ENCODE results near the gene EMC9. TPM values are rescaled to one million over a fixed set of nuclear protein-coding genes. Genes with fewer than 3 reads are reported as not detected.

The EMC9 gene
- total RNA-seq, 1 experiment from 2014 or later = 42.0 TPM

DNA sequence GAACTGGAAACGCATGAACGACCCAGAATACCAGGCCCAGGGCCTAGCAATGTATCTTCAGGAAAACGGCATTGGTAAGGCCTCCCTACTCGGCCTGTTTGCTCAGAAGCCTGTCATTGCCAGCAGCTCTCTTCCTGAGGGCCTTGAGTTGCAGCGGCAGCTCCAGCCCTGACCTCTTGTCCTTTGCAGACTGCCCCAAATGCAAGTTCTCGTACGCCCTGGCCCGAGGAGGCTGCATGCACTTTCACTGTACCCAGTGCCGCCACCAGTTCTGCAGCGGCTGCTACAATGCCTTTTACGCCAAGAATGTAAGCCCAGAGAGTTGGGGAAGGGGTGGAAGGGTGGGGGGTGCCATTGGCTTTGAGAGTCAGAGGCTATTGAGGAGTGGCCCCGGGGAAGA lies 15.9 kb upstream of the EMC9 start:
- DNase-seq (ENCODE audit: low read depth, low spot score) (no peak), ATAC-seq (no peak)
- Histone ChIP-seq H3K36me3 (ENCODE audit: control insufficient read depth in 1 of 2, insufficient read depth in 2 of 2, low read length in 2 of 2) (peaks cover 25 to 43% of the 10 kb centered on the region in 2 experiments; a peak in 3 of 4 replicates), H3K27ac (ENCODE audit: low read depth, low read length) (no peak overlapping the region), H3K9ac (ENCODE audit: low read length) (no peak overlapping the region), H3K27me3 (ENCODE audit: insufficient read depth, low read length) (no peaks in the 10 kb centered on the region), H3K4me3 (replicated peaks in 1 of 2; ENCODE audit: low read depth in 1 of 2, low read length in 2 of 2) (no peak overlapping the region), H3K79me2 (ENCODE audit: insufficient read depth, low read length) (no peaks in the 10 kb centered on the region), H3K4me2 (ENCODE audit: low read length) (no peak overlapping the region), H3K9me2 (ENCODE audit: insufficient read depth) (no peaks in the 10 kb centered on the region), H3K9me3 (ENCODE audit: control insufficient read depth in 1 of 2, insufficient read depth in 1 of 2, low read depth in 1 of 2, low read length in 2 of 2) (no peaks in the 10 kb centered on the region), H4K20me1 (ENCODE audit: insufficient read depth) (no peaks in the 10 kb centered on the region), H2AFZ (ENCODE audit: low read depth, low read length, poor library complexity, severe bottlenecking) (no peak overlapping the region), H3K4me1 (ENCODE audit: control insufficient read depth in 1 of 2, insufficient read depth in 2 of 2, low read length in 2 of 2) (peaks cover 15 to 21% of the 10 kb centered on the region in 2 experiments)
- BruUV-seq (replicated peaks) = no TSS peak
- no peak for TF ChIP-seq SRF (IDR thresholded peaks at IDR 0.05; ENCODE audit: low read depth)
- TF ChIP-seq, protein P1, sequence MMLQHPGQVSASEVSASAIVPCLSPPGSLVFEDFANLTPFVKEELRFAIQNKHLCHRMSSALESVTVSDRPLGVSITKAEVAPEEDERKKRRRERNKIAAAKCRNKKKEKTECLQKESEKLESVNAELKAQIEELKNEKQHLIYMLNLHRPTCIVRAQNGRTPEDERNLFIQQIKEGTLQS (IDR thresholded peaks at IDR 0.05) = no peak
- no peak for TF ChIP-seq EGR1 (IDR thresholded peaks at IDR 0.05; ENCODE audit: low read depth)
- no peak for TF ChIP-seq FOSL1 (IDR thresholded peaks at IDR 0.05; ENCODE audit: low read depth)
- TF ChIP-seq CBX3 (IDR thresholded peaks at IDR 0.05; ENCODE audit: low read depth) = no peak
- TF ChIP-seq, protein P2, sequence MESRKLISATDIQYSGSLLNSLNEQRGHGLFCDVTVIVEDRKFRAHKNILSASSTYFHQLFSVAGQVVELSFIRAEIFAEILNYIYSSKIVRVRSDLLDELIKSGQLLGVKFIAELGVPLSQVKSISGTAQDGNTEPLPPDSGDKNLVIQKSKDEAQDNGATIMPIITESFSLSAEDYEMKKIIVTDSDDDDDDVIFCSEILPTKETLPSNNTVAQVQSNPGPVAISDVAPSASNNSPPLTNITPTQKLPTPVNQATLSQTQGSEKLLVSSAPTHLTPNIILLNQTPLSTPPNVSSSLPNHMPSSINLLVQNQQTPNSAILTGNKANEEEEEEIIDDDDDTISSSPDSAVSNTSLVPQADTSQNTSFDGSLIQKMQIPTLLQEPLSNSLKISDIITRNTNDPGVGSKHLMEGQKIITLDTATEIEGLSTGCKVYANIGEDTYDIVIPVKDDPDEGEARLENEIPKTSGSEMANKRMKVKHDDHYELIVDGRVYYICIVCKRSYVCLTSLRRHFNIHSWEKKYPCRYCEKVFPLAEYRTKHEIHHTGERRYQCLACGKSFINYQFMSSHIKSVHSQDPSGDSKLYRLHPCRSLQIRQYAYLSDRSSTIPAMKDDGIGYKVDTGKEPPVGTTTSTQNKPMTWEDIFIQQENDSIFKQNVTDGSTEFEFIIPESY (IDR thresholded peaks at IDR 0.05; ENCODE audit: extremely low read depth, insufficient replicate concordance, low read length) = no peak
- TF ChIP-seq, protein P3, sequence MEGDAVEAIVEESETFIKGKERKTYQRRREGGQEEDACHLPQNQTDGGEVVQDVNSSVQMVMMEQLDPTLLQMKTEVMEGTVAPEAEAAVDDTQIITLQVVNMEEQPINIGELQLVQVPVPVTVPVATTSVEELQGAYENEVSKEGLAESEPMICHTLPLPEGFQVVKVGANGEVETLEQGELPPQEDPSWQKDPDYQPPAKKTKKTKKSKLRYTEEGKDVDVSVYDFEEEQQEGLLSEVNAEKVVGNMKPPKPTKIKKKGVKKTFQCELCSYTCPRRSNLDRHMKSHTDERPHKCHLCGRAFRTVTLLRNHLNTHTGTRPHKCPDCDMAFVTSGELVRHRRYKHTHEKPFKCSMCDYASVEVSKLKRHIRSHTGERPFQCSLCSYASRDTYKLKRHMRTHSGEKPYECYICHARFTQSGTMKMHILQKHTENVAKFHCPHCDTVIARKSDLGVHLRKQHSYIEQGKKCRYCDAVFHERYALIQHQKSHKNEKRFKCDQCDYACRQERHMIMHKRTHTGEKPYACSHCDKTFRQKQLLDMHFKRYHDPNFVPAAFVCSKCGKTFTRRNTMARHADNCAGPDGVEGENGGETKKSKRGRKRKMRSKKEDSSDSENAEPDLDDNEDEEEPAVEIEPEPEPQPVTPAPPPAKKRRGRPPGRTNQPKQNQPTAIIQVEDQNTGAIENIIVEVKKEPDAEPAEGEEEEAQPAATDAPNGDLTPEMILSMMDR (IDR thresholded peaks at IDR 0.05 in 2 of 3, conservative IDR thresholded peaks at IDR 0.05 in 1 of 3; ENCODE audit: borderline replicate concordance in 1 of 3, insufficient read depth in 1 of 3, low read depth in 2 of 3, low read length in 2 of 3) = no peak
- no peak for TF ChIP-seq ZFX (IDR thresholded peaks at IDR 0.05)
- TF ChIP-seq YY1 (IDR thresholded peaks at IDR 0.05; ENCODE audit: extremely low read depth, insufficient replicate concordance, low read depth, low read length) = no peak
- TF ChIP-seq ELF1 (IDR thresholded peaks at IDR 0.05; ENCODE audit: borderline replicate concordance, low read depth) = no peak
- TF ChIP-seq JUND (IDR thresholded peaks at IDR 0.05) = no peak
- TF ChIP-seq ZNF274 (IDR thresholded peaks at IDR 0.05; ENCODE audit: low read depth, low read length) = no peak
- ChIA-PET RAD21 (ENCODE audit: low non-redundant PET in 1 of 2, low total read pairs in 2 of 2, uncharacterized antibody in 2 of 2, unreplicated experiment in 2 of 2) (no interaction called here), POLR2A (no interaction called here), CTCF (no interaction called here)
- intact Hi-C loops (cut with micrococcal nuclease) = no loop called here
